Stimulated activated CD4-positive, alpha-beta T cell treated with anti-CD3 and anti-CD28 coated beads, Interleukin-1b, Interleukin-23, amount 100 ng/mL, for 4 hours (primary cell): ENCODE data around the gene HABP4.
A peak's percentile ranks its signal among the peaks of the same experiment; 100 is the strongest.

Experiments used
- DNase-seq, 2 donors: peaks; one replicate each; pipeline ENCODE4 v3.0.0-alpha.2; 2020; ENCODE audit warnings: low read depth in 2 of 2

Gene HABP4

GRCh38 chr9:96436063-96436455, 13.9 kb upstream of the HABP4 start:
- DNase-seq: no peak

DNA sequence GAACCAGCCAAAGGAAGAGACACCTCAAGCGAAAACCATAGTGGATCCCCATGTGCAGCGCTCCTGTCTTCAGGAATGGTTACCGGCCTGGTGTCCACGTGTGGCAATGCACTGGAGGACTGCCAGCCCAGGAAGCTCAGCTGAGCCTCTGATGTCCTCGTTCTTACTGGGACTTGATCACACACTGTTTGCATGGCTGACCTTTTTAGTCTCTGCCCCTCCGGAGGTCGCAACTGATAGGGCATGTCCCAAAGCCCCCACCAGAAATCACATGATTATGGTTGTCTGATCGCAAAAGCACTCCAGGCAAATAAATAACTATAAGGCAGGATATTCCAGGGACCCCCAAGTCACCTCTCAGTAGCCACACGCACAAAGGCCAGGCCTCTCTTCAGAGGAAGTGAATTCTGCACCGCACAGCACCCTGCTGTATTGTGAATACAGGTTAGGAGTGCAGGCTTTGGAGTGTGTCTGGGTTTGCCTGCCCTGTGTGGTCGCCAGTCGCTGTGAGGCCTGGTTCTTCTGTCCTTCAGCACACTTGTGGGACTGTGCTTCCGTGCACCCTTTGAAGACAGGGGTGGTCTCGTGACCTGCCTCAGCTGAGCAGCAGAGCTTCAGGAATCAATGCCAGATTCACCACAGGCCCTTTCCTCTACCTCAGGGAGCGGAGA, 13.4 kb upstream of the HABP4 start:
- no peak for DNase-seq

- no peak for DNase-seq
Measured at GRCh38 chr9:96437454-96437853, 12.5 kb upstream of the HABP4 start.

GRCh38 chr9:96440671-96441199, 9.2 kb upstream of the HABP4 start:
- no peak for DNase-seq

- DNase-seq: no peak
Measured at GRCh38 chr9:96441798-96442445, 8.0 kb upstream of the HABP4 start.

DNA sequence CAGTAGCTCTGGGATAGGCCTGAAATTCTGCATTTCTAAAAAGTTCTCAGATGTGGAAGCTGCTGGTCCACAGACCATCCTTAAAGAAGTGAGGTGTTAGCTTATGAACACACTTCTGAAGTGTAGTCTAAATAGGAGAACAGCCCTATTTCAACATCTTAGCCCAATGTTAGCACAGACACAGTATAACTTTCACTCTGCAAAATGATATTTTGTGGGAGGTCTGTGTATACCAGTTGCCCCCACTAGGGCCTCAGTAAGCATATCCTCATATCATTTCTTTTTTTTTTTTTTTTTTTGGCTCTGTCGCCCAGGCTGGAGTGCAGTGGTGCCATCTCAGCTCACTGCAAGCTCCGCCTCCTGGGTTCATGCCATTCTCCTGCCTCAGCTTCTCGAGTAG, 7.5 kb upstream of the HABP4 start:
- DNase-seq: no peak

- no peak for DNase-seq
Measured at GRCh38 chr9:96447406-96447805, 2.6 kb upstream of the HABP4 start.

GRCh38 chr9:96448546-96449170, 1.3 kb upstream of the HABP4 start:
- no peak for DNase-seq

GRCh38 chr9:96449523-96449844, 485 bp upstream of the HABP4 start:
- no peak for DNase-seq

GRCh38 chr9:96450613-96451528, 902 bp downstream of the HABP4 start:
- peak; percentile 4 to 7 for DNase-seq

GRCh38 chr9:96453625-96454024, 3.7 kb downstream of the HABP4 start:
- DNase-seq: no peak

GRCh38 chr9:96457266-96457665, 7.3 kb downstream of the HABP4 start:
- DNase-seq: no peak

DNA sequence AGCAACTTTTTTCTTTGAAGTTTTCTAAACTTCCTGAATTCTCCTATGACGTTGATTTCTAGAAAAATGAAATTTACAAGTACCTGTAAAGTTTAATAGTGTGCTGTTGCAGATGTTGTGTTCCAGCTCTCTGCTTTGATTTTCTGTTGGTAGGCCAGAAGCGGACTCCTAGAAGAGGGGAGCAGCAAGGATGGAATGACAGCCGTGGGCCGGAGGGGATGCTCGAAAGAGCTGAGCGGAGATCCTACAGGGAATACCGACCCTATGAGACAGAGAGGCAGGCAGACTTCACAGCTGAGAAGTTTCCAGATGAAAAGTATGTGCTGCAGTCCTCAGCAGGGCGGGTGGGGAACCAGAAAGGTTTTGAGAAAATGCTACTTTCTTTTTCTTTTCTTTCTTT, 8.3 kb downstream of the HABP4 start:
- no peak for DNase-seq

GRCh38 chr9:96459268-96460007, 9.5 kb downstream of the HABP4 start:
- no peak for DNase-seq

- DNase-seq: no peak
Measured at GRCh38 chr9:96460470-96460869, 10.5 kb downstream of the HABP4 start.

DNA sequence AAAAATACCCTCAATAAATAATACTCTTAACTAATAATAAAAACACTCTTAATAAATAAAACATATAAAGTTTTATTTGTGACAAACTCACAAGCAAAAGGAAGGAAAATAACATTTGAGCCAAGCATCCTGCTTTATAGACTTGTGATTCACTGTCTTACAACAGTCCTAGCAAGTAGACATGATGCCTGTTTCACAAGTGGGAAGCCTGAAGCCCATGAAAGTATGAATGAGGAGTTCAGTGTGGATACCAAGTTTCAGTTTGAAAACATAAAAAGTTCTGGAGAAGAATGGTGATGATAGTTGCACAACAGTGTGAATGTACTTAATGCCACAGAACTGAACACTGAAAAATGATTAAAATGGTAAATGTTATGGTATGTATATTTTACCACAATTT, 10.9 kb downstream of the HABP4 start:
- no peak for DNase-seq

GRCh38 chr9:96461336-96461735, 11.4 kb downstream of the HABP4 start:
- DNase-seq: no peak

GRCh38 chr9:96462541-96462940, 12.6 kb downstream of the HABP4 start:
- DNase-seq: no peak

DNA sequence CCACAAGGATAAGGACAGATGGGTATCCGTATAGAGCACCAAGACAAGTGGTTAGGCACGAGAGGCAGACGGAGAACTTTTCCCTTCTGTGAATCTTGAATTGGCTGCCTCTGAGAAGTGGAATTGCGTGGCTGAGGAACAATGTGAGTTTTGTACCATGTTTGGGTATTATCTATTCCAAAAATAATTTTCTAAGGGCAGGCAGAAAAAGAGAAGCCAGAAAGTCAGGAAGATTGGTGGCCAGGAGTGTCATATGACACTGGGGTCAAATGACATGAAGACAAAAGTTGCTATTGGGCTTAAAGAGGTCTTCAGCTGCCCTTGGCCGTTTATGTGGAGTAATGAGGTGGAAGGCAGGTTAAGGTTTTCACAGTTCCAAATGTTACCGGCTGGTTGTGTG, 14.5 kb downstream of the HABP4 start:
- DNase-seq: no peak

DNA sequence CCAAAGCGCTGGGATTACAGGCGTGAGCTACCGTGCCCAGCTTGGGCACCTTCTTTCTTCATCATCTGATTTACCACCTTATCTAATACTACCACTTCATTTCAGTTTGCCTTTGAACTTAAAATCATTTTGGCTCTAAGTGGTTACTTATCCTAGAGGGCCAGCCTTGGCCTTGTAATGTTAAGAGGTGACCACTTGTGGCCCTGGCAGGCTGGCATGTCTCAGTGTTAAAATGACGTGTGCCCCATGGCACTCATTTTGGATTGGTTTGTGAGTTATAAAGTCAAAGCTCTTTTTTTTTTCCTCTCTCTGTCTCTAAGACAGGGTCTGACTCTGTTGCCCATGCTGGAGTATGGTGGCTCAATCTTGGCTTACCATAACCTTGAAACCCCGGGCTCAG, 17.8 kb downstream of the HABP4 start:
- no peak for DNase-seq

DNA sequence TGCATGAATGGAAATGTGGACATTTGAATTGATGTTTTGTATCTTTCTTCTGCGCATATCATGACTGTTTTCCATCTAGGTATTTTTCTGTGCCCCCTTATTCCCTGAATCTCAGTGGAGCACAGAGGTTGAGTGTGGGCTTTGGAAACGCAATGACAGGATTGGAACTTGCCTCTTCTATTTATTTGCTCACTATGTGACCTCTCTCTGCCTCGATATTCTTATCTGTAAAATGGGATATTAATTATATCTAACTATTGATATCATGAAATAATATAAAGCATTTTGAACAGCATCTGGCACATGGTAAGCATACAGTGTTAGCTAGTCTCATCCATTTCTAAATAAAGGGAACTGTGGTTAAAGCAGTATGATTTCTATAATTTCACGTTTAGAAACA, 26.0 kb downstream of the HABP4 start:
- no peak for DNase-seq
